ENCODE results near the gene C2CD2.

C2CD2 gene

DNA sequence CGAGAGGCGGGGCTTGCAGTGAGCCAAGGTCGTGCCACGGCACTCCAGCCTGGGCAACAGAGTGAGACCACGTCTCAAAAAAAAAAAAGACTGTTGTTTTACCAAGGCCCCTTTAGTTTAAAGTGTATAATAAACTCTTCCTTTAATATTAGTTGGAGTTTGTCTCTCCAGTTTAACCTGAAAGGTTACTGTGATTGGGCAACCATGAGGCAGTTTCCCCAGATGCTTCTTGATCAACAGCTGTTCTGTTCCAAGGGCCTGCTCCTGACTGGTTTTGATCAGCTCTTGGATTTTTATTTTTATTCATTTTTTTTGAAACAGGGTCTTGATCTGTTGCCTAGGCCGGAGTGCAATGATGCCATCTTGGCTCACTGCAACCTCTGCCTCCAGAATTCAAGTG is 18.1 kb upstream of the C2CD2 start:
- DNase-seq (ENCODE audit: low read depth), result no peak

DNA sequence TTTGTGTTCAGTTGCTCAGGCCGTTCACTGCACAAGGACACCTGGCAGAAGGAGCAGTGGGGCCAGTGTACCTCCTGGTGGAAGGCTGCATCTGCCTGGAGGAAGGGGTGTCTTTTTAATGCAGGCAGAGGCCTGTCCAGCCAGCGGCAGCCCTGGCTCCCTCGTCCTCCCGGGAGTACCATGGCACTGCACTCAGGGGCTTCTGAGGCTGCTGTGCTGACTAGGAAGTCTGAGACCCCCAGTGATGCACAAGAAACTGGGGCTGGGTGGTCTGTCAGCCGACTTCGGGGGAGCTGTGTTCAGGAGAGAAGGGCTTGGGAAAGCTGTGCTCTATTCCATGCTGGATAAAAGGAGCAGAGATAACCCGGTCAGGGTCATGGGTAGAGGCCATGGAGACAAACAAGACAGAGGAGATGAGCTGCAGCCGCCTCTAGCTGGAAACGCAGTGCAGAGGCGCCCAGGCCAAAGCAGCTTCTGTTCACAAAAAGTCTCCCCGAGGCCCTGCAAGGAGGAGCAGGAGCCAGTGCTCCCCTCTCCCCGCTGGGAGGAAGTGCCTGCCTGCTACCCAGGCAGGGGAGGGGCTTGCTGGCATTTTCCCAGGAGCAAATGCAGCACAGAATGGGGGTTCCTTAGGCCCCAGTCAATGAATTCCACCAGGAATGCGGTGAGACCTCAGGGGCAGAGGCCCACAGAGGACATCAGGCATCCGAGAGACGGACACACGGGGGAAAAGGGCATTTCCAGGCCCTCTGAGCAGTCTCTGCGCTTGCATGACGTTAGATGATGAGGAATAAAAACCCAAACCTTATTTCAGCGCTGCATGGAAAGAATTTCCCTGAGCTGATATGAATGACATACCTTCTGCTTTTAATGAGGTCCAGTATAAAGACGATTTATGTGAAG is 17.2 kb upstream of the C2CD2 start:
- TF ChIP-seq, protein P1, sequence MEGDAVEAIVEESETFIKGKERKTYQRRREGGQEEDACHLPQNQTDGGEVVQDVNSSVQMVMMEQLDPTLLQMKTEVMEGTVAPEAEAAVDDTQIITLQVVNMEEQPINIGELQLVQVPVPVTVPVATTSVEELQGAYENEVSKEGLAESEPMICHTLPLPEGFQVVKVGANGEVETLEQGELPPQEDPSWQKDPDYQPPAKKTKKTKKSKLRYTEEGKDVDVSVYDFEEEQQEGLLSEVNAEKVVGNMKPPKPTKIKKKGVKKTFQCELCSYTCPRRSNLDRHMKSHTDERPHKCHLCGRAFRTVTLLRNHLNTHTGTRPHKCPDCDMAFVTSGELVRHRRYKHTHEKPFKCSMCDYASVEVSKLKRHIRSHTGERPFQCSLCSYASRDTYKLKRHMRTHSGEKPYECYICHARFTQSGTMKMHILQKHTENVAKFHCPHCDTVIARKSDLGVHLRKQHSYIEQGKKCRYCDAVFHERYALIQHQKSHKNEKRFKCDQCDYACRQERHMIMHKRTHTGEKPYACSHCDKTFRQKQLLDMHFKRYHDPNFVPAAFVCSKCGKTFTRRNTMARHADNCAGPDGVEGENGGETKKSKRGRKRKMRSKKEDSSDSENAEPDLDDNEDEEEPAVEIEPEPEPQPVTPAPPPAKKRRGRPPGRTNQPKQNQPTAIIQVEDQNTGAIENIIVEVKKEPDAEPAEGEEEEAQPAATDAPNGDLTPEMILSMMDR (IDR thresholded peaks at IDR 0.05; ENCODE audit: control insufficient read depth, insufficient read depth, low read depth, low read length, missing control alignments), result no peak
- H3K4me3 ChIP-seq (ENCODE audit: control insufficient read depth, low read depth, low read length), result no peak overlapping the region
- DNase-seq (ENCODE audit: low read depth), result no peak

More for the DNA sequence above, 18.1 kb upstream of the C2CD2 start:
- TF ChIP-seq, protein P1 (IDR thresholded peaks at IDR 0.05; ENCODE audit: control insufficient read depth, insufficient read depth, low read depth, low read length, missing control alignments), result no peak
- H3K4me3 ChIP-seq (ENCODE audit: control insufficient read depth, low read depth, low read length), result no peak overlapping the region

DNA sequence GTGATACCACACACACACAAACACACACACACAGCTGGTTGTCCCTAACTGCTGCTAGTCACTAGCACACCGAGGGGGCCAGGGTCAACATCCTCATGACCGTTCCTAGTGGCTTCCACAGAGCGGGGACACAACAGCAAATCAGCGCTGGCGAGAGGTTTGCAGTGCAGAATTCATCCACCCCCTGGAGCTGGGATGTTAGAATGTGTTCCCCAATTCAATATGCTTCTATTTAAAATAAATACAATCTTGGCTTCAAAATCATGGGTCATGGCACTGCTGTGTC is 16.2 kb upstream of the C2CD2 start:
- H3K4me3 ChIP-seq (ENCODE audit: control insufficient read depth, low read depth, low read length), result no peak overlapping the region
- TF ChIP-seq, protein P1 (IDR thresholded peaks at IDR 0.05; ENCODE audit: control insufficient read depth, insufficient read depth, low read depth, low read length, missing control alignments), result no peak
- no peak for DNase-seq (ENCODE audit: low read depth)

DNA sequence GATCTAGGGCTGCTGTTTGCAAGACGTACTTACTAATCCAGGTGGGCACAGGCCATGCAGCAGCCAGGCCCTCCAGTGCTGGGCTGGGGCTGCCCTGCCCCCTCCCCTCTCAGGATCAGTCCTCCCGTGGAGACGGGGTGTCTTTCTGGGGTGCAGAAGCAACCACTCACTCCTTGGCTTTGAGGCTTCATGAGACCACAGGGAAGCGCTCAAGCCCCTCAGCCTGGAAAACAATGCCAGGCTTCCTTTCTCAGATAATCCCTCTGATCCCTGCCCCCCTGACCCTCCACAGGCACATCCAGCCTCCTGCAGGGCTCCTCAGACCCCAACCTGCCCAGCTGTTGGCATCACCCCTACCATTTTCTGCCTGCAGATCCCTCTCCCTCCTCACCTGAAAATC is 13.9 kb upstream of the C2CD2 start:
- TF ChIP-seq, protein P1 (IDR thresholded peaks at IDR 0.05; ENCODE audit: control insufficient read depth, insufficient read depth, low read depth, low read length, missing control alignments), result no peak
- DNase-seq (ENCODE audit: low read depth), result no peak
- H3K4me3 ChIP-seq (ENCODE audit: control insufficient read depth, low read depth, low read length), result no peak overlapping the region

DNA sequence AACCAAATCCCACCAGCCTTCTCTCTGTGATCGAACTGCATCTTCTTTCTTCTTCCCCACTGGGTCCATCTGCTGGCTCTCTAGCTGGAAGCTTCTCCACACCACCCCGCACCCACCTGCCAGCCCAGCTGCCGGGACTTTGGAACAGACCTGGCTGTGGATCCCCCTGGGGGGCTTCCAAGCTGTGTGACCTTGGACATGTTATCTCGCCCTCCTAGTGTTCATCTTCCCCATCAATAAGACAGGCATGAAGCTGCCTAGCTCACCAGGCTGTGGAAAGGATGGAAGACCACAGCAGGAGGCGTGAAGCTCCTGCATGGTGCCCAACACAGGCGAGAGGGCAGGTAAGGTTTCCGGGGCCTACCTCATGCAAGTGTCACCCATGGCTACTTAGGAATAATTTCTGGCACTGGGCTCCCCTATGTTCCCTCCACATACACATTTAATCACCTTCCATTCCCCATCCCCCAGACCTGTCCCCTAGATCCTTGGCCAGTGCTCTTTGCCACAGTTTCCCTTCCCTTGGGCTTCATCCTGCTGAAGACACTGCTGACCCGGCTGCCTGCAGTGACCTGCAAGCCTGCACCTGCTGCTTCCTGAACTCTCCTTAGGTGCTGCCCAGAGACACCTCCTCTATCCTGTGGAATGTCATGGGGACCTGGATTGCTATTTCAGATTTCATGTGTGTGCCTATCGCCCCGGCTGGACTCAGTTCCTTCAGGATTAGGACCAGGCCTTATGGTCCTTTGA is 13.2 kb upstream of the C2CD2 start:
- no peak overlapping the region for H3K4me3 ChIP-seq (ENCODE audit: control insufficient read depth, low read depth, low read length)
- TF ChIP-seq, protein P1 (IDR thresholded peaks at IDR 0.05; ENCODE audit: control insufficient read depth, insufficient read depth, low read depth, low read length, missing control alignments), result no peak
- no peak for DNase-seq (ENCODE audit: low read depth)

DNA sequence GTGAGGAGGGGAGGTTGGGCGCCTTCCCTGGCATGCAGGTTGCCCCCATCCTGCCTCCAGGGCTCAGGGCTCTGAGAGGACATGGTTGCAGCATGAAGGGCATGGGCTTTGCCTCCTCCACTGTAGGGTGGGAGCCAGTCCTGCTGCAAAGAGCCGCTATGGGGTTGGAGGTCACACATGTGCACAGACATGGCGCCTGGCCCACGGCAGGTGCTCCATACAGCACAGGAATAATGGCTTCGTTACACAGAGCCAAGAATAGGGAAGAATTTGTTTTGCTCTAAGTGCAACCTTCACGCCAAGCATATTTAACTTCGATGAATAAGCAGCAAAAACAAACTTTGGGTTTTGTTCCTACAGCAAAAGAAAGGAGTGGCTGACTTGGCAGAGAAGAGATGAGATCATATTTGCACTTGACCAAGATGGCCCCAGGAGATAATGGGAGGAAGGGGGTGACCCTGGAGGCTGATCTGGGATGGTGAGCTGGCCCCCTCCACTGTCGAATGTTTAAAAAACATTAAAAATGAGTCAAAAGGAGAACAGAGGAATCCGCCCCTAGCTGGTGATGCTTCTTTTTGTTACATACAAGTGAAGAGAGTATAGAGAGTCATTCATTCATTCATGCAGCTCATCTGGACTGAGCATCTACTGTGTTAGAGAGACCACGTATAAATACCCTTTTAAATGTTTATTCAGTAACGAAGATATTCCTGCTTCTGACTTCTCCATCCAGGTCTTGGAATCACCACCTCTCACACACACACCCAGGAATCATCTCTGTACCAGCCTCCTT is 12.4 kb upstream of the C2CD2 start:
- no peak for DNase-seq (ENCODE audit: low read depth)
- no peak overlapping the region for H3K4me3 ChIP-seq (ENCODE audit: control insufficient read depth, low read depth, low read length)
- TF ChIP-seq, protein P1 (IDR thresholded peaks at IDR 0.05; ENCODE audit: control insufficient read depth, insufficient read depth, low read depth, low read length, missing control alignments), result no peak

All from AG09309 (cell line).